ENCODE results near the gene ZNF30. TPM values are rescaled to one million over a fixed set of nuclear protein-coding genes. Genes with fewer than 3 reads are reported as not detected.

The ZNF30 gene
- total RNA-seq, 1 donor from 2014 or later, result 4.0 TPM

DNA sequence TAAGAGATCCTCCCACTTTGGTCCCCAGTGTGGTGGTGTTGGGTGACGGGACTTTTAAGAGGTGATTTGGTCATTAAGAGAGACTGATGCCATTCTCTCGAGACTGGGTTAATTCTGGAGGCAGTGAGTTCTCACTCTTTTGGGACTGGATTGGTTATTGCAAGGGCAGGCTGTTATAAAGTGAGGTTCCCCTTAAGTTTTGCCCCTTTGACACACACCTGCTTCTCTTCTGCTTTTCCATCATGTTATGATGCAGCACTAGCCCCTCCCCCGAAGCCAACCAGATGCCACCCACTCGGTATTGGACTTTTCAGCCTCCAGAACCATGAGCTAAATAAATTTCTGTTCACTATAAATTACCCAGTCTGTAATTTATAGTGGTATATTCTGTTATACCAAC, 57.1 kb downstream of the ZNF30 start:
- DNase-seq (no peak), ATAC-seq (ENCODE audit: low read depth) (no peak)
- CTCF ChIA-PET, result no interaction called here
- POLR2A ChIA-PET, result no interaction called here
- no peak overlapping the region for H3K4me3 Mint-ChIP-seq
- intact Hi-C loops (cut with micrococcal nuclease), result no loop called here
- TF ChIP-seq, protein P1, sequence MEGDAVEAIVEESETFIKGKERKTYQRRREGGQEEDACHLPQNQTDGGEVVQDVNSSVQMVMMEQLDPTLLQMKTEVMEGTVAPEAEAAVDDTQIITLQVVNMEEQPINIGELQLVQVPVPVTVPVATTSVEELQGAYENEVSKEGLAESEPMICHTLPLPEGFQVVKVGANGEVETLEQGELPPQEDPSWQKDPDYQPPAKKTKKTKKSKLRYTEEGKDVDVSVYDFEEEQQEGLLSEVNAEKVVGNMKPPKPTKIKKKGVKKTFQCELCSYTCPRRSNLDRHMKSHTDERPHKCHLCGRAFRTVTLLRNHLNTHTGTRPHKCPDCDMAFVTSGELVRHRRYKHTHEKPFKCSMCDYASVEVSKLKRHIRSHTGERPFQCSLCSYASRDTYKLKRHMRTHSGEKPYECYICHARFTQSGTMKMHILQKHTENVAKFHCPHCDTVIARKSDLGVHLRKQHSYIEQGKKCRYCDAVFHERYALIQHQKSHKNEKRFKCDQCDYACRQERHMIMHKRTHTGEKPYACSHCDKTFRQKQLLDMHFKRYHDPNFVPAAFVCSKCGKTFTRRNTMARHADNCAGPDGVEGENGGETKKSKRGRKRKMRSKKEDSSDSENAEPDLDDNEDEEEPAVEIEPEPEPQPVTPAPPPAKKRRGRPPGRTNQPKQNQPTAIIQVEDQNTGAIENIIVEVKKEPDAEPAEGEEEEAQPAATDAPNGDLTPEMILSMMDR (IDR thresholded peaks at IDR 0.05), result no peak
- no peaks in the 10 kb centered on the region for H3K36me3 Mint-ChIP-seq (ENCODE audit: low read depth)
- H3K4me1 Mint-ChIP-seq, result peaks cover 3% of the 10 kb centered on the region
- H3K27ac Mint-ChIP-seq, result no peak overlapping the region
- peaks cover 15% of the 10 kb centered on the region for H3K27me3 Mint-ChIP-seq
- H3K9me3 Mint-ChIP-seq, result no peaks in the 10 kb centered on the region

DNA sequence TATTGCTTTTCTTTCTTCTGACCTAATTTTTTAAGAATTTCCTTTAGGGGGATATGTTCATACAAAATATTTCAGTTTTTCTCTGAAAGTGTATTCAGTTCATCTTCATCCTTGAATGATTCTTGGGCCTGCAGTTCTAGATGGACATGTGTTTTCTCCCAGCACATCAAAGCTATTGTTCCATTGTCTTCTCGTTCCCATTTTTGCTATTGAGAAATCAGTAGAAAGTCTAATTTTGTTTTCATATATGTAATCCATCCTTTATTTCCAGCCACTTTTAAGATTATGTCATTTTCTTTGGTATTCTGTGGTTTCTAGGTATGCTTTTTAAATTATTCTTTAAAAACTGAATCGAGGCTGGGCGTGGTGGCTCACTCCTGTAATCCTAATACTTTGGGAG, 57.6 kb downstream of the ZNF30 start:
- H3K27ac Mint-ChIP-seq, result no peak overlapping the region
- H3K27me3 Mint-ChIP-seq, result peaks cover 13% of the 10 kb centered on the region
- H3K4me3 Mint-ChIP-seq, result no peak overlapping the region
- no peaks in the 10 kb centered on the region for H3K36me3 Mint-ChIP-seq (ENCODE audit: low read depth)
- no peaks in the 10 kb centered on the region for H3K9me3 Mint-ChIP-seq
- no peak for ATAC-seq (ENCODE audit: low read depth)
- POLR2A ChIA-PET, result interaction anchor here (0.7 kb wide), 1 partner anchor 28 kb away, joined by 5 read pairs; no protein-coding TSS in a partner anchor
- no peak for DNase-seq
- H3K4me1 Mint-ChIP-seq, result peaks cover 3% of the 10 kb centered on the region
- TF ChIP-seq, protein P1 (IDR thresholded peaks at IDR 0.05), result no peak
- CTCF ChIA-PET, result no interaction called here
- intact Hi-C loops (cut with micrococcal nuclease), result no loop called here

DNA sequence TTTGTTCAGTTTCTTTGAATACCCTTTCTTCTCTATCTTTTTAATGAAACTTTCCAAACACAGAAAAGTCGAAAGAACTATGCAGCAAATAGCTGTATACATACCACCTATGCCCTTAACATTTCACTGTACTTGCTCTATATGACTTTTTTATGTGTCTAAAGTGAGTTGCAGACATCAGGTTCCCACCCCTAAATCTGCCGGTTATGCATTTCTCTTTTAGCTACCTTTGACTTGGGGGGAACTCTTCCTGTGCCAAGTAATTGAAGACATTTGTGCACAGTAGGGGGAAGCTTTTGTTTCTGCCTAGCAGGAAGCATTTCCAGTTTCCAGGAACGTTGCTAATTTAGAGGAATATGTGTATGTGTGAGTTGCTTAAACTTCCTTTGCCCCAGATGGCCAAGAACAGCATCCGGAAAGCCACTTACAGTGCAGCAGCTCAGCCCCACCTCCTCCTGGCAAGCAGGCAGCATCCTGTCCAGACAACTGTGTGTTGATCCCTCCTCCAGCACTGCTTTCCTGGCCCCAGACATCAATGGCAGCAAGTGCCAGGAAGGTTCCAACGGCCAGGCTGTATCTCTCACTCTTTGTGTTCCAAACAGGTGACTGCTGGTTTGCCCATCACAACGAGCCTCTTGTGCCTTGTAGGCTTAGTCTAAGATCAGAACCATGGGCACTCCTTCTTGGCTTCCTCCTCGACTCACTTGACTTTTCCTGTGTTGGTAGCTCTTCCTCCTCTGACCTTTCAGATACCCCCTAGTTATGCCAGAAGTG, 58.7 kb downstream of the ZNF30 start:
- ATAC-seq (ENCODE audit: low read depth) (no peak), DNase-seq (no peak)
- Mint-ChIP-seq H3K27me3 (peaks cover 8% of the 10 kb centered on the region), H3K4me3 (no peak overlapping the region), H3K36me3 (ENCODE audit: low read depth) (no peaks in the 10 kb centered on the region), H3K27ac (no peak overlapping the region), H3K4me1 (peaks cover 5% of the 10 kb centered on the region), H3K9me3 (no peaks in the 10 kb centered on the region)
- TF ChIP-seq, protein P1 (IDR thresholded peaks at IDR 0.05), result no peak
- CTCF ChIA-PET, result no interaction called here
- POLR2A ChIA-PET, result no interaction called here
- intact Hi-C loops (cut with micrococcal nuclease), result no loop called here

DNA sequence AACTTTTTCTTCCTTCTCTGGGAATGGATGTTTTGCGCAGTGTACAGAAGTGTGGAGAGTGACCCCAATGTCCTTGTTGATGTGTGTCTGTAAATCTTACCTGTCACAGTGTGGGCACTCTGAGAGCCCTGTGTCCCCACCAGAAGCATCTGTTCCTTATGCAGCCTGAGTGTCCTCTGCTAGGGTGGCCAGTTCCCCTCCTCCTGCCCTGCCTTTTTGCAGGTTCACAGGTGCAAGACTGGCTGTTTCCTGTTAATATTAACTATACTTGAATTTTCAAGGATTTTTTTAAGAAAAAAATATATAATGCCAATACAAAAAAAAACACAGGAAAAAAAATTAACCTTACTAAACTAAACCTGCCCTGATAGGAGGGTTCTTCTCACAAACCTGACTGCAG, 61.4 kb downstream of the ZNF30 start:
- Mint-ChIP-seq H3K36me3 (ENCODE audit: low read depth) (no peaks in the 10 kb centered on the region), H3K4me1 (peaks cover 11% of the 10 kb centered on the region), H3K4me3 (no peak overlapping the region), H3K27me3 (peaks cover 8% of the 10 kb centered on the region), H3K27ac (no peak overlapping the region), H3K9me3 (no peaks in the 10 kb centered on the region)
- intact Hi-C loops (cut with micrococcal nuclease), result no loop called here
- ChIA-PET CTCF (no interaction called here), POLR2A (no interaction called here)
- TF ChIP-seq, protein P1 (IDR thresholded peaks at IDR 0.05), result no peak
- DNase-seq, result no peak
- ATAC-seq (ENCODE audit: low read depth), result no peak

DNA sequence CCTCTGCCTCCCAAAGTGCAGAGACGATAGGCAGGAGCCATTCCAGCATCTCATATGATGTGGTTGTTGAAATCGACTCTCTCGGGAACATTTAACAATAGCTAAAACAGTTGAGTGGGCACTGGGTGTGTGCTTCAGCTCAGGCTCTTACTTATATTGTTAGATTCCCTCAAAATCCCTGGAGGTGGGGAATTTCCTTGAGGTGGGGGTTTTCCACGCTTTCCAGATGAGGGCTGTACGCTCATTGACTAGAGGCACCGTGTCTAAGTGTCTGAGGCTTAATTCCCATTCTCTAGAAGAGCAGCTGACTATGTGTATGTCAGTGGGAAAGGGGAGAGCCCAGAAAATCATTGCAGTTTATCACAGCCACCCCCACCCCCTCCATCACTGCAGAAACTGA, 62.6 kb downstream of the ZNF30 start:
- Mint-ChIP-seq H3K36me3 (ENCODE audit: low read depth) (no peaks in the 10 kb centered on the region), H3K27ac (no peak overlapping the region), H3K4me1 (peaks cover 7% of the 10 kb centered on the region), H3K4me3 (no peak overlapping the region), H3K27me3 (peaks cover under 1% of the 10 kb centered on the region), H3K9me3 (no peaks in the 10 kb centered on the region)
- DNase-seq (no peak), ATAC-seq (ENCODE audit: low read depth) (no peak)
- intact Hi-C loops (cut with micrococcal nuclease), result no loop called here
- POLR2A ChIA-PET, result interaction anchor here (2.6 kb wide), 1 partner anchor 11 kb away, joined by 25 read pairs; the partner anchor contains the start of gene GRAMD1A
- CTCF ChIA-PET, result interaction anchor here (1.5 kb wide), 1 partner anchor 16 kb away, joined by 4 read pairs; no protein-coding TSS in a partner anchor
- TF ChIP-seq, protein P1 (IDR thresholded peaks at IDR 0.05), result no peak
